ENCODE measurements around the gene PKP1. TPM values are rescaled to one million over a fixed set of nuclear protein-coding genes. Genes with fewer than 3 reads are reported as not detected.

Gene PKP1
- total RNA-seq, 1 experiment from 2014 or later, result not detected

GRCh38 chr1:201319631-201320030 lies 36.3 kb downstream of the PKP1 start:
- Histone ChIP-seq H3K27me3 (replicated peaks; ENCODE audit: control insufficient read depth, insufficient read depth, low read length) (peaks cover 3% of the 10 kb centered on the region), H3K4me3 (ENCODE audit: low read depth, low read length) (no peak overlapping the region), H3K9me3 (no peaks in the 10 kb centered on the region), H3K36me3 (ENCODE audit: control insufficient read depth, insufficient read depth, low read length) (no peaks in the 10 kb centered on the region), H3K4me1 (no peaks in the 10 kb centered on the region)
- Mint-ChIP-seq H3K4me3 (ENCODE audit: unreplicated experiment) (no peak overlapping the region), H3K9me3 (ENCODE audit: unreplicated experiment) (no peaks in the 10 kb centered on the region), H3K27ac (ENCODE audit: unreplicated experiment) (no peak overlapping the region), H3K36me3 (ENCODE audit: insufficient read depth, unreplicated experiment) (no peaks in the 10 kb centered on the region), H3K27me3 (ENCODE audit: insufficient read depth, unreplicated experiment) (peaks cover 14% of the 10 kb centered on the region), H3K4me1 (ENCODE audit: low read depth, unreplicated experiment) (no peaks in the 10 kb centered on the region)
- CTCF ChIA-PET, result interaction anchor here (1.1 kb wide), 1 partner anchor 10 kb away, joined by 9 read pairs; no protein-coding TSS in a partner anchor
- intact Hi-C loops (cut with micrococcal nuclease; ENCODE audit: unreplicated experiment), result no loop called here
- TF ChIP-seq CTCF (IDR thresholded peaks at IDR 0.05; ENCODE audit: insufficient read depth in 1 of 2, low read depth in 1 of 2, low read length in 1 of 2, severe bottlenecking in 1 of 2, unreplicated experiment in 1 of 2), result no peak
- BruUV-seq (replicated peaks), result no TSS peak
- POLR2A ChIA-PET, result interaction anchor here (0.5 kb wide), 1 partner anchor 292 kb away, joined by 5 read pairs; no protein-coding TSS in a partner anchor
- DNase-seq, result no peak

DNA sequence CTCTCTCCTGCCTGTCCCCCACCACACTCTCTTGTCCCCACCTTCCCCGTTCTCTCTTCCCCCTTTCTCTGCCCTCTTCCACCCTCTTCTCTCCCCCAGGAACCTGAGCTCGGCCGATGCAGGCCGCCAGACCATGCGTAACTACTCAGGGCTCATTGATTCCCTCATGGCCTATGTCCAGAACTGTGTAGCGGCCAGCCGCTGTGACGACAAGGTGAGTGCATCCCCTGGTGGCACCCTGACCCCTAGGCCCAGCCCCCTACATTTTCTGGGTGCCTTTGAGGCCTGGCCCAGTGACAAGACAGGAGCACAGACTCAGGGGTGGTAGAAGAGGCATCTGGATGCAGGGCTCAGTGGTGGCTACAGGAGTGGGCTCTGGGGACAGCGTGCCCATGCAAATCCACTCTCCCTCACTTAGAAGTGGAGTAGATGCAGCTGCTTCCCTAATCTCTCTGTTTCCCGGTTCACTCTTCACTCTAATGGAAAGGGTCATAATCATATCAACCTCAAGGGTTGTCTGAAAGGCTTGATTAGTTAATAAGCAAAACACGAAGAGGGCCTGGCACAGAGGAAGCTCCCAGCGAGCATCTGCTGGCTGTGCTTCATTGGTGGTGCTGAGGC lies 37.0 kb downstream of the PKP1 start:
- Mint-ChIP-seq H3K4me3 (ENCODE audit: unreplicated experiment) (no peak overlapping the region), H3K9me3 (ENCODE audit: unreplicated experiment) (no peaks in the 10 kb centered on the region), H3K27me3 (ENCODE audit: insufficient read depth, unreplicated experiment) (peaks cover 11% of the 10 kb centered on the region), H3K36me3 (ENCODE audit: insufficient read depth, unreplicated experiment) (no peaks in the 10 kb centered on the region), H3K4me1 (ENCODE audit: low read depth, unreplicated experiment) (no peaks in the 10 kb centered on the region), H3K27ac (ENCODE audit: unreplicated experiment) (no peak overlapping the region)
- intact Hi-C loops (cut with micrococcal nuclease; ENCODE audit: unreplicated experiment), result no loop called here
- Histone ChIP-seq H3K27me3 (replicated peaks; ENCODE audit: control insufficient read depth, insufficient read depth, low read length) (peaks cover 3% of the 10 kb centered on the region), H3K4me3 (ENCODE audit: low read depth, low read length) (no peak overlapping the region), H3K36me3 (ENCODE audit: control insufficient read depth, insufficient read depth, low read length) (no peaks in the 10 kb centered on the region), H3K9me3 (no peaks in the 10 kb centered on the region), H3K4me1 (no peaks in the 10 kb centered on the region)
- DNase-seq, result no peak
- BruUV-seq (replicated peaks), result no TSS peak
- no peak for TF ChIP-seq CTCF (IDR thresholded peaks at IDR 0.05; ENCODE audit: insufficient read depth in 1 of 2, low read depth in 1 of 2, low read length in 1 of 2, severe bottlenecking in 1 of 2, unreplicated experiment in 1 of 2)
- POLR2A ChIA-PET, result interaction anchor here (0.5 kb wide), 1 partner anchor 292 kb away, joined by 5 read pairs; no protein-coding TSS in a partner anchor
- CTCF ChIA-PET, result interaction anchor here (0.6 to 1.1 kb wide), 2 partner anchors 11 to 13 kb away, joined by 4 to 9 read pairs; no protein-coding TSS in a partner anchor

- ChIA-PET CTCF (no interaction called here), POLR2A (interaction anchor here (0.5 kb wide), 1 partner anchor 917 kb away, joined by 5 read pairs; no protein-coding TSS in a partner anchor)
- H3K9me3 Mint-ChIP-seq (ENCODE audit: unreplicated experiment), result no peaks in the 10 kb centered on the region
- Histone ChIP-seq H3K27me3 (replicated peaks; ENCODE audit: control insufficient read depth, insufficient read depth, low read length) (peaks cover 2% of the 10 kb centered on the region; the same call in 1 of the 2 replicates), H3K4me1 (no peaks in the 10 kb centered on the region), H3K36me3 (ENCODE audit: control insufficient read depth, insufficient read depth, low read length) (no peaks in the 10 kb centered on the region), H3K9me3 (no peaks in the 10 kb centered on the region), H3K4me3 (ENCODE audit: low read depth, low read length) (no peak overlapping the region)
- DNase-seq, result no peak
- H3K27ac Mint-ChIP-seq (ENCODE audit: unreplicated experiment), result no peak overlapping the region
- no peaks in the 10 kb centered on the region for H3K4me1 Mint-ChIP-seq (ENCODE audit: low read depth, unreplicated experiment)
- TF ChIP-seq CTCF (IDR thresholded peaks at IDR 0.05; ENCODE audit: insufficient read depth in 1 of 2, low read depth in 1 of 2, low read length in 1 of 2, severe bottlenecking in 1 of 2, unreplicated experiment in 1 of 2), result no peak
- peaks cover 18% of the 10 kb centered on the region for H3K27me3 Mint-ChIP-seq (ENCODE audit: insufficient read depth, unreplicated experiment)
- no peak overlapping the region for H3K4me3 Mint-ChIP-seq (ENCODE audit: unreplicated experiment)
- H3K36me3 Mint-ChIP-seq (ENCODE audit: insufficient read depth, unreplicated experiment), result no peaks in the 10 kb centered on the region
- intact Hi-C loops (cut with micrococcal nuclease; ENCODE audit: unreplicated experiment), result no loop called here
- no TSS peak for BruUV-seq (replicated peaks)
These were observed 38.6 kb downstream of the PKP1 start for GRCh38 chr1:201321826-201322390.
